Stimulated activated naive CD8-positive, alpha-beta T cell treated with anti-CD3 and anti-CD28 coated beads, Interleukin-15, Interleukin-2, amounts not matched to agents 100 ng/mL and 50 ng/mL, for 24 hours (primary cell): ENCODE results near the gene SLC9A9.
"Not testable (repeated sequence)": the region's sequence is repeated elsewhere in the genome, so short reads cannot be mapped to it uniquely, and the experiment has no call there.

ENCODE experiments used
- H3K27ac Mint-ChIP-seq: one replicate; pipeline ENCODE4 v1.8.0; 2021; ENCODE audit warnings: mild to moderate bottlenecking, mixed read lengths
- H3K27me3 Mint-ChIP-seq: one replicate; pipeline ENCODE4 v1.8.0; 2021; ENCODE audit warnings: mixed read lengths
- H3K36me3 Mint-ChIP-seq: one replicate; pipeline ENCODE4 v1.8.0; 2021; ENCODE audit warnings: low read depth, mixed read lengths
- H3K4me1 Mint-ChIP-seq: one replicate; pipeline ENCODE4 v1.8.0; 2021; ENCODE audit warnings: low read depth, mixed read lengths
- H3K4me3 Mint-ChIP-seq: one replicate; pipeline ENCODE4 v1.8.0; 2021; ENCODE audit warnings: mild to moderate bottlenecking, mixed read lengths
- H3K9me3 Mint-ChIP-seq: one replicate; pipeline ENCODE4 v1.8.0; 2021; ENCODE audit warnings: mixed read lengths

Gene SLC9A9

DNA sequence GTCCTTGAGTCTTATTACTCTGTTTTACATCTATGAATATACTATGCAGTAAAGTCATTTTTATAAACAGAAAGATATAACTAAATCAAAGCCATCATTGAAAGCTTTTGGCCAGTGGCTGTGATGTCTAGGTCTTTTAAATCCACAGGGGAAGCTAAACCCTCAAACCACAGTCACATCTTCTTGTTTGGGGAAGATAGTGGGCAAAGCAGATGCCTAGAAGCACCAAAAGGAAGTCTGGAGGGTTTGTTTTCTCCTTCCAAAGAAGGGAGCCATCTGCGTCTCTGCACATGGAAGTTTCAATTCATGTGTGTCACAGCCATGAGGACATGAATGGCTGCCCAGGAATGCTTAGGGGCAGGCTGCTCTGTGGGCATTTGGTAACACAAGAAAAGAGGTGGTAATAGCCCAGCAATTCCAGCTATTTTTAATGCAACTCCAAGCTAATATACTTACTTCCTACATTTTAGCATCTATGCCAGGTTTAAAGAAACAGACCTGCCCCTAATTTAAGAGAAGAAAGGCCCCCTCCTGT, 322.2 kb downstream of the SLC9A9 start:
- Mint-ChIP-seq H3K27ac (no peak overlapping the region), H3K27me3 (no peaks in the 10 kb centered on the region), H3K9me3 (peaks cover 7% of the 10 kb centered on the region), H3K36me3 (no peaks in the 10 kb centered on the region), H3K4me1 (peaks cover 38% of the 10 kb centered on the region), H3K4me3 (no peak overlapping the region)

DNA sequence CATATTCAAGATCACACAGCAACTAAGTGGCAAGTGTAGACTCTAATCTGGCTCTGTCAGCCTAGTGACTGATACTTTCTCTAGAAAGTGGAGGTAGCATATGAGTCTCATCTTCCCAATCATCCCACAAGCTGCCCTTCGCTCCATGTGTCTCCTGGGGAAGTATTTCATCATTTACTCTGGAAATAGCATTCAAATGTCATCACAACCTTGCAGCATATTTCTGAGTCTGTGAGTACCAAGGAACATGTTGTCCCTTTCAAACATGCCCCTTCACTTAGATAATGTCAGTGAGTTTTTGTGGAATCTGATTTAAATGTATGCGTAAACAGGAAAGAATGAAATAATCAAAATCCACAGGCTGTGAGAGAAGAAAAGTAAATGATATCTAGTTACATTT, 322.9 kb downstream of the SLC9A9 start:
- H3K4me3 Mint-ChIP-seq, result no peak overlapping the region
- no peak overlapping the region for H3K27ac Mint-ChIP-seq
- H3K36me3 Mint-ChIP-seq, result no peaks in the 10 kb centered on the region
- H3K9me3 Mint-ChIP-seq, result peaks cover 7% of the 10 kb centered on the region
- no peaks in the 10 kb centered on the region for H3K27me3 Mint-ChIP-seq
- H3K4me1 Mint-ChIP-seq, result peaks cover 32% of the 10 kb centered on the region

DNA sequence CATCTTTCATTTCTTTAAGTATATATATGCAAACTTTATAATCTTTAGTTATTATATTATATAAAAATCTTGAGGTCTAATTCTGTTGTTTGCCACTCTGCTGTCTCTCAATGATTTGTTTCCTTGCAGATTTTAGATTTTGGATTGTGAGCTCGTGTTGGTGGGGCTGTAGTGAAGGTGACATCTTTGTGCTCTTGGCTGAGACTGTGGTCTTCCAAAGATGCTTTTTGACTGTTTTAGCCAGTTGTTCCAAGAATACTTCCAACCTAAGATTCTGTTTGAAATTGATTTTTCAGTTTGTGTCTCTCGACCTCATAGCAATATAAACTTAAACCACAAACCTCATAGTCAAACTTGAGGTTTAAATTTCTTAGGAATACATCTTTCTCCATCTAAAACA, 326.5 kb downstream of the SLC9A9 start:
- Mint-ChIP-seq H3K4me1 (peaks cover 5% of the 10 kb centered on the region), H3K9me3 (peaks cover 7% of the 10 kb centered on the region), H3K27ac (no peak overlapping the region), H3K36me3 (peaks cover 4% of the 10 kb centered on the region), H3K27me3 (no peaks in the 10 kb centered on the region), H3K4me3 (no peak overlapping the region)

DNA sequence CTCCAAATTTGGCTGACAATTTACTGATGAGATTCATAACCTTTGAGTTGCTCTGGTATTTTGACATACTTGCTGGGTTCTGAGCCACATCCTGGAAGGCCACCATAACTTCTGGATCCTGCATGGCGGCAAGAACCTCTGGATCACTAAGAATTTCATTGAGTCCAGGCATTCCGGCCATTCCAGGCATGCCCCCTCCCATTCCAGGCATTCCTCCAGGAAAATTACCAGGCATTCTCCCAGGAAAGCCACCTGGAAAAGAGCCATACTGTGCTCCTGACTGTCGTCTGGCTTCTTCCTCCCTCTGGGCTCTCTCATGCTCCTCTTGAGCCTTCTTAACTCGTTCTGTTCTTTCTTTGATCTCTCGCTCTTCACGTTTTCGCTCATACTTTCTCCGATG, 331.1 kb downstream of the SLC9A9 start:
- not testable (repeated sequence) for H3K36me3 Mint-ChIP-seq, H3K9me3 Mint-ChIP-seq, H3K4me3 Mint-ChIP-seq, H3K27ac Mint-ChIP-seq, H3K27me3 Mint-ChIP-seq, H3K4me1 Mint-ChIP-seq

DNA sequence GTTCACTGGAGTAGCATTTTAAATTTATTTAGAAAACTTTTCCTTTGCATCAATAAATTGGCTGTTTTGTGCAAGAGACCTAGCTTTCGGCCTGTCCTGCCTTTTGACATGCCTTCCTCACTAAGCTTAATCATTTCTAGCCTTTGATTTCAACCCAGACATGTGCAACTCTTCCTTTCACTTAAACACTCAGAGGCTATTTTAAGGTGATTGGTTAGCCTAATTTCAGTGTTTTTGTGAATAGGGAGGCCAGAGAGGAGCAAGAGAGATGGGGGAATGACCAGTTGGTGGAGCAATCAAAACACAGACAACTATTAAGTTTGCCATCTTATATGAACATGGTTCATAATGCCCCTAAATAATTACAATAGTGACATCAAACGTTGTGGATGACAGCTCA, 333.4 kb downstream of the SLC9A9 start:
- peaks cover 4% of the 10 kb centered on the region for H3K36me3 Mint-ChIP-seq
- no peak overlapping the region for H3K27ac Mint-ChIP-seq
- no peaks in the 10 kb centered on the region for H3K9me3 Mint-ChIP-seq
- H3K4me1 Mint-ChIP-seq, result peaks cover 8% of the 10 kb centered on the region
- H3K4me3 Mint-ChIP-seq, result no peak overlapping the region
- no peaks in the 10 kb centered on the region for H3K27me3 Mint-ChIP-seq

DNA sequence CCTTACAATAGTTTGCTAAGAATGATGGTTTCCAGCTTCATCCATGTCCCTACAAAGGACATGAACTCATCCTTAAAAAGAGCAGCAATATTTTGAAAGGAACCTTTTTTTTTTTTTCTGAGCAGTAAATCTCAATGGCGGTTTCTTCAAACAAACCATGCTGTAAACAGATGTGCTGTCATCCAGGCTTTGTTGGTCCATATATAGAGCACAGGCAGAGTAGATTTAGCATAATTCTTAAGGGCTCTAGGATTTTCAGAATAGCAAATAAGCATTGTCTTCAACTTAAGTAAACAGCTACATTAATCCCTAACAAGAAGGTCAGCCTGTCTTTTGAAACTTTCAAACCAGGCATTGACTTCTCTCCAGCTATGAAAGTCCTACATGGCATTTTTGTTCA, 334.2 kb downstream of the SLC9A9 start:
- peaks cover 4% of the 10 kb centered on the region for H3K36me3 Mint-ChIP-seq
- no peak overlapping the region for H3K4me3 Mint-ChIP-seq
- H3K9me3 Mint-ChIP-seq, result no peaks in the 10 kb centered on the region
- no peak overlapping the region for H3K27ac Mint-ChIP-seq
- peaks cover 8% of the 10 kb centered on the region for H3K4me1 Mint-ChIP-seq
- no peaks in the 10 kb centered on the region for H3K27me3 Mint-ChIP-seq

DNA sequence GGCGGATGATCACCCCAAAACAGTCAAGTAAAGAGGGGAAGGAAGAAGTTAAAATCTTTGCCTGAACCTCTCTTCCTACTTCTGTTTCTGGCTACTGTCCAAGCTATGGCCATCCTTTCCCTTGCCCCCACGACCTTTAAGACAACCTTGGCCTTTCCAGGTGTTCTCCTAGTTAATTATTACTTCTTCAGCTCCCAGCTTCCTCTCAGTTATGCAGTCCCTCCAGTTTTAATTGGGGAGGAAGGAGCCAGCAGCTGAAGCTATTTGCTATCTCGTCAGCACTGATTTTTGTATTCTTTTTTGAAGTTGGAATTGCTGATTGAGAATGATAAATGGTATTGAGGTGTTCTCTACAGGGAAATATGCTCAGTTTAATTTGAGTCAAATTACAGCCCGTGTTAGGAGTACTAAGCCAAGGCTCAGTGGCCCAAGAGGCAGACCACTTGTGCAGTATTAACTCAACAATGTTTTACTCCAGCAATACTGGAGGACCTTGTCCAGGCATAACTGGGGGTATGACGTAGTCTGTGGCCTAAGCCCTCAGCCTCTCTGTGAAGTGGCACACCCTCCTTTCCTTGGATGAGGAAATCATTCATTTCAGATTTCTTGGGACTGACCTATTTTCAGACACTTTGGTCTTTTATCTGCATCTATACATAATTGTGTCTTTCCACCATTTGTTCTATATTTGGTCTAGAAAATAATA, 336.9 kb downstream of the SLC9A9 start:
- Mint-ChIP-seq H3K27me3 (no peaks in the 10 kb centered on the region), H3K4me1 (peaks cover 14% of the 10 kb centered on the region), H3K4me3 (no peak overlapping the region), H3K27ac (no peak overlapping the region), H3K36me3 (no peaks in the 10 kb centered on the region), H3K9me3 (no peaks in the 10 kb centered on the region)

DNA sequence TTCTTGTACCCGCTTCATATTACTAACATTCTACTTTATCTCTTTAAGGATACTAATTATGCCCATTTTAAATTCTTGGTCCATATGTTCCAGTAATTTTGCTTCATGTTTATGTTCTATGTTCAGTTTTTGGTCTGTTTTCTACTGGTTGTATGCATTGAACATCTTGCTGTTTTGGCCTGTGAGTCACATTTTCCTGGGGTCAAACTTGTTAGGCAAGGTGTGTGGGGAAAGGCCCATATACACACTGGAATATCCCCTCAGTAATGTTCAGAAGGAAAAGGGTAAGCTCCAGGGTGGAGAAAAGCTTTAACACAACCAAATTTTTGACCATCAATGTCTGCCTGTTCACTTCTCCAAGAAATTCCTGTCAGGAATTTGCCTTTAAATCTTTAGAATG, 337.7 kb downstream of the SLC9A9 start:
- Mint-ChIP-seq H3K36me3 (no peaks in the 10 kb centered on the region), H3K27ac (no peak overlapping the region), H3K9me3 (no peaks in the 10 kb centered on the region), H3K27me3 (no peaks in the 10 kb centered on the region), H3K4me3 (no peak overlapping the region), H3K4me1 (peaks cover 14% of the 10 kb centered on the region)

DNA sequence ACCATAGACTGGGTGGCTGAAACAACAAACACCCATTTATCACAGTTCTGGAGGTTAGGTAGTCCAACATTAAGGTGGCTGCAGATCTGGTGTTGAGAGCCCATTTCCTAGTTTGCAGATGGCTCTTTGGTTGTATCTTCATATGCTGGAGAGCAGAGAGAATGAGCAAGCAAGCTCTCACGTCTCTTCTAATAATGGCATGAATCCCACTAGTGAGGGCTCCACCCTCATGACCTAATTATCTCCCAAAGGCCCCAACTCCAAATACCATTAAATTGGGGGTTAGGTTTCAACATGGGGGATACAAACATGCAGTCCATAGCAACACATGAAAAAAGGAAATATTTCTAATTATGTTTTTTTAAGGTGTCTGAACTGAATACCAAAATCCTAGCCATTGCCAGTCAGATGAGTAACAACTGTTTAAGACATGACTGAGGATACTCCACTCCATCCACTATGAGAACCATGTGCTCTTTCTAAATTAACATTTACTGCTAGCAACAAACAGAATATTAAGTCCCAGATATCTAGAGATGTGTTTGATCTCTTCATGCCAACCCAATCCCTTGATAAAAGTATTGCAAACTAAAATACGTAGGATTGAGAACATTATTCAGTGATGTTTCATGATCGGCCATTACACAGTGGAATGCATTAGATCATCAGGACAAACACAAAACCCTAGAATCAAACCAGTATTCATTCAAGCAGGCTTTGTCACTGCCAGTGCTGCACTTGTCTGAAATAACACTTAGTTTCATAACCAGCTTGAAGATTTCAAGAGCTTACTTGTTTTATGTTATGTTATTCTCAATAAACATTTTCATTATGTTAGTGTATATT, 340.3 kb downstream of the SLC9A9 start:
- Mint-ChIP-seq H3K9me3 (no peaks in the 10 kb centered on the region), H3K27ac (no peak overlapping the region), H3K4me1 (peaks cover 14% of the 10 kb centered on the region), H3K27me3 (no peaks in the 10 kb centered on the region), H3K4me3 (no peak overlapping the region), H3K36me3 (no peaks in the 10 kb centered on the region)

DNA sequence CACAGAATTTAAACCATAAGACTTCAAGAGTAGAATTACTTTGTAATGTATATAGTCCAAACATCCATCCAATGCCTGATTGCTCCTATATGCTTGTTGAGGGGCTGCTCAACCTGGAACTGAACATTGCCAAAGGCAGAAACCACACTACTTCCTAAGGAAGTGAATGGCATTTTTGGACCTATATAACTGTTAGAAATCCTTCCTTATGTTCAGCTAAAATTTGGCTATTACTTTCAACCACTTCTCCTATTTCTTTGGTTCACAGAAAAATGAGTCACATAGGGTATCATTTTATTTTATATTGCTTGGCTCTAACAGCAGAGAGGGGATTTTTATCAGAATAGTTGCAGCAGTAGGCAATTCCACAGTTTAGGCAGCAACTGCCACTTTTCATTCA, 342.1 kb downstream of the SLC9A9 start:
- Mint-ChIP-seq H3K36me3 (no peaks in the 10 kb centered on the region), H3K27ac (no peak overlapping the region), H3K4me1 (peaks cover 13% of the 10 kb centered on the region), H3K27me3 (no peaks in the 10 kb centered on the region), H3K4me3 (no peak overlapping the region), H3K9me3 (no peaks in the 10 kb centered on the region)

DNA sequence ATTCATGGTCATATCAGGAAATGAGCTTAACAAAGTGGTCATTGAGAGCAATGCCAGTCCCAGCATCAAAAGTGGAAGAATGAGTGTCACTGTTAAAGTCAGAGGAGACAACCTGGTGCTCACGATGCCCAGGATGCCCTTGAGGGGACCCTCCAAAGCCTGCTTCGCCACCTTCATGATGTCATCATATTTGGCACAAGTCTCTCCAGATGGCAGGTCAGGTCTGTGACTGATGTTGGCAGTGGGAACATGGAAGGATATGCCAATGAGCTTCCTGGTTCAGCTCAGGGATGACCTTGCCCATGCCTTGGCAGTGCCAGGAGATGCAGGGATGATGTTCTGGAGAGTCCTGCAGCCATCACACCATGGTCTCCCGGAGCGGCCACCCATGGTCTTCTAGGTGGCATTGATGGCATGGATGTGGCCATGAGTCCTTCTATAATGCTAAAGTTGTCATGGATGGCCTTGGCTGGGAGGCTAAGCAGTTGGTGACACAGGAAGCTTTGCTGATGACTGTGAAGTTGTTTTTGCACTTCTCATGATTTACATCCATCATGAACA, 344.9 kb downstream of the SLC9A9 start:
- Mint-ChIP-seq H3K4me3 (no peak overlapping the region), H3K9me3 (no peaks in the 10 kb centered on the region), H3K27ac (no peak overlapping the region), H3K36me3 (no peaks in the 10 kb centered on the region), H3K27me3 (no peaks in the 10 kb centered on the region), H3K4me1 (no peaks in the 10 kb centered on the region)

DNA sequence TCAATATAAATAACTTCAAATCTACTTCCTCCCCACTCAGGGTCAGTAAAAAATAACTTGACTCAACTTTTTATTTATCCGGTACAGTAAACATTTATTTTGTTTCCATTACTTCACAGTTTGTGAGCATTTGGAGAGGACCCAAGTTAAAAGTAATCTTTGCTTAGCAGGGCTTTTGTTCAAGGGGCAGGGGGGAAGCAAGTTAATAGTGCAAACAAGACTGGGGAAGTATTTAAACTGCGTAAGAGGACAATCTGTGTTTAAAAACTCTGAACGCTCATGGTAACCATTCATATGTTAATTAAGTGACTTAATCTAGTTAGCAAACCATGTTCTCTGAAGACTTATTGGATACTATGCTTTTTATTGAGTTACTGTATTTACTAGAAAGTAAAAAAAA, 346.2 kb downstream of the SLC9A9 start:
- Mint-ChIP-seq H3K27ac (no peak overlapping the region), H3K9me3 (peaks cover 3% of the 10 kb centered on the region), H3K36me3 (peaks cover 3% of the 10 kb centered on the region), H3K4me3 (no peak overlapping the region), H3K4me1 (no peaks in the 10 kb centered on the region), H3K27me3 (no peaks in the 10 kb centered on the region)

DNA sequence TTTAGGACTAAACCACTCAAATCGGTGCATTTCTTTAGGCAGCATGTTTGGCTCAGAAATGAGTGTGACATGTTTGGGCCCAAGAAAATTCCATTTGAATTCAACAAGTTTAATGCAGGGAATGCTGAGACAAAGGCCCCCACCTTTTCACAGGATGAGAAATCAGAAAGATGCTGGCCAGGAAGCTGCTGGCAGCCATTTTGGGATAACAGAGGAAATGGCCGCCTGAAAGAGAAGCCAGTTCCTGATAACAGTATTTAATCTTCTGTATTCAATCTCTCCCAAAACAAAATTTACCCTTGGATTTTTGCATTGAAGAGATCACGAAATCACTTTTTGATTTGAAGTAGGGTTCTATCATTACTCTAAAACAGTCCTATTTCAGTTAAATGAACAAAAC, 350.9 kb downstream of the SLC9A9 start:
- H3K36me3 Mint-ChIP-seq, result peaks cover 3% of the 10 kb centered on the region
- no peak overlapping the region for H3K27ac Mint-ChIP-seq
- H3K4me3 Mint-ChIP-seq, result no peak overlapping the region
- no peaks in the 10 kb centered on the region for H3K27me3 Mint-ChIP-seq
- H3K9me3 Mint-ChIP-seq, result peaks cover 3% of the 10 kb centered on the region
- H3K4me1 Mint-ChIP-seq, result no peaks in the 10 kb centered on the region

DNA sequence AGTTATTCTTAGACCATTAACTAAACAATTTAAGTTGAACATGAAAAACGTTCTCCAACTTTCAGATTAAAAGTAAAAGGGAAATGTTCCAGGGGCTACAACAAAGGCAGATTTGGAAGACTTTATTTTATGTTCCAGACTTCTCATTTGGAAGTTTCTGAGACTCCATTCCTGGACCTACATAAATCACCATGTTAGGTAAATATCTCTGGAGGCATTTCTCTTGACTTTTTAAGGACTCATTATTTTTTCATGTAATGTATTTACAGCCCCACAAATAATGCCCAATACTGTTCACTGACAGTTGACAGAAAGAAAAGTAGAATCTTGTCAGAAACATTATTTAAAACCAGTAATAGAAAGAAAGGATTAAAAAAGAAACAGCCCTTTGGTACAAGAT, 352.1 kb downstream of the SLC9A9 start:
- Mint-ChIP-seq H3K9me3 (peaks cover 3% of the 10 kb centered on the region), H3K36me3 (peaks cover 6% of the 10 kb centered on the region), H3K27me3 (no peaks in the 10 kb centered on the region), H3K27ac (no peak overlapping the region), H3K4me3 (no peak overlapping the region), H3K4me1 (no peaks in the 10 kb centered on the region)

DNA sequence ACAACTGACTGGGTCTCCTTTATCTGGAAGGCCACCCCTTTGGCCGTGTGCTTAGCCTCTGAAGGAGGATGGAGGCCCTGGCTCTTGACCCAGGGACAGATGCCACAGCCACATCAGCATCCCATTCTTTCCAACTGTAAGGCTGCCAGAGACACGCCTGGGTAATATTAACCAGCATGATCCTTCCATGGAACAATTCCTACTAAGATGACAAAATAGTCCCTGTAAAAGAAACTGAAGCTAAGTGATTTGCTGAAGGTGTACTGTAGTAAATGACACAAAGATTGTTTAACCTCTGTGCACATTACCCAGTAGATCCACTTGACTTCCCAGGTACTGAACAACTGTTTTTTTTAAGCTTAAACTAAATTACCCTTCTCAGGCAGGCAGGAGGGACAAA, 352.7 kb downstream of the SLC9A9 start:
- peaks cover 3% of the 10 kb centered on the region for H3K9me3 Mint-ChIP-seq
- H3K4me3 Mint-ChIP-seq, result no peak overlapping the region
- peaks cover 6% of the 10 kb centered on the region for H3K36me3 Mint-ChIP-seq
- no peak overlapping the region for H3K27ac Mint-ChIP-seq
- H3K27me3 Mint-ChIP-seq, result no peaks in the 10 kb centered on the region
- no peaks in the 10 kb centered on the region for H3K4me1 Mint-ChIP-seq
